GM23248 (cell line): ENCODE results near the gene PCMT1.

Source experiments
- EZH2 ChIP-seq: fragments of 200-600 bp; sonication (generic); IDR thresholded peaks from 2 replicates; pipeline ENCODE4 v1.6.1; 2018; ENCODE audit warnings: antibody characterized with exemption, mild to moderate bottlenecking; ENCODE audit not compliant: insufficient read depth, poor library complexity, severe bottlenecking
- EZH2phosphoT487 ChIP-seq: fragments of 200-600 bp; sonication (generic); IDR thresholded peaks from 2 replicates; pipeline ENCODE4 v1.6.1; 2018; ENCODE audit warnings: antibody characterized with exemption, moderate library complexity, mild to moderate bottlenecking, low read depth; ENCODE audit not compliant: insufficient read depth

DNA sequence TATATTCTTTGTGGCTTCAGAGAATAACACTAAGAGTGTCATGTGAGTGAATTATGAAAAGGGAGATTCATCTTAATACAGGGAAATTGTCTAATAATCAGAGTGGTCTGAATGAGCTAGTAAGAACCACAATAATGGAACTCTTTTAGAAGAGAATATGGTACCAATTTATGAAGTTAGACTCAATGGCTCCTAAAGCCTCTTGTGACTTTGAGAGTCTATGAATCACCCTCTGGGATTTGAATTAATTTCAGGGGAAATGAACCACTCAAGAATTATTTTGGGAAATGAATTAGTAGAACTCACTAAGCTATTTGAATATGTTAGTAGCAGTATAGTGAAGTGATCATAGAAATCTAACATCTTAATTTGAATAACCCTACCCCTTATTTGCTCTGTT, 14.3 kb downstream of the PCMT1 start:
- TF ChIP-seq EZH2, result no peak
- TF ChIP-seq EZH2phosphoT487, result no peak
